ENCODE results near the gene ODR4.

- TF ChIP-seq GATA2 (IDR thresholded peaks at IDR 0.05; ENCODE audit: low read depth, low read length) (no peak), GATA3 (IDR thresholded peaks at IDR 0.05; ENCODE audit: low read depth, low read length) (no peak)
Measured at GRCh38 chr1:186337554-186337953, 38.1 kb upstream of the ODR4 start.

Data from SH-SY5Y (cell line).